KMS-11 (cell line): Measurements from ENCODE around the gene LSR.

ENCODE experiments used
- H2AFZ ChIP-seq: fragments of 200-600 bp; sonication (generic); 2 replicates; pipeline ENCODE4 v1.6.1; 2016; ENCODE audit warnings: antibody characterized with exemption, mixed run types, low read depth
- H3K27ac ChIP-seq: fragments of 200-600 bp; sonication (generic); 2 replicates; pipeline ENCODE4 v1.6.1; 2016; ENCODE audit warnings: mild to moderate bottlenecking, mixed run types
- H3K27me3 ChIP-seq: fragments of 200-600 bp; sonication (generic); 2 replicates; pipeline ENCODE4 v1.6.1; 2017; ENCODE audit warnings: mild to moderate bottlenecking, low read depth, mixed run types, moderate library complexity; ENCODE audit not compliant: insufficient read depth
- H3K36me3 ChIP-seq: fragments of 200-600 bp; sonication (generic); 2 replicates; pipeline ENCODE4 v1.6.1; 2017; ENCODE audit warnings: mild to moderate bottlenecking, mixed run types; ENCODE audit not compliant: insufficient read depth
- H3K4me1 ChIP-seq: fragments of 200-600 bp; sonication (generic); 2 replicates; pipeline ENCODE4 v1.6.1; 2016; ENCODE audit warnings: mild to moderate bottlenecking, low read depth, mixed run types; ENCODE audit not compliant: poor library complexity, severe bottlenecking
- H3K4me2 ChIP-seq: fragments of 200-600 bp; sonication (generic); 2 replicates; pipeline ENCODE4 v1.7.0; 2016; ENCODE audit warnings: mild to moderate bottlenecking, mixed run types
- H3K4me3 ChIP-seq: fragments of 200-600 bp; sonication (generic); IDR thresholded peaks from 2 replicates; pipeline ENCODE4 v1.6.1; 2017; ENCODE audit warnings: low read depth, low read length, mixed read lengths; ENCODE audit not compliant: insufficient read depth
- H3K79me2 ChIP-seq: fragments of 200-600 bp; sonication (generic); 2 replicates; pipeline ENCODE4 v1.6.1; 2016; ENCODE audit warnings: low read depth, mixed run types; ENCODE audit not compliant: insufficient read depth
- H3K9ac ChIP-seq: fragments of 200-600 bp; sonication (generic); 2 replicates; pipeline ENCODE4 v1.6.1; 2016; ENCODE audit warnings: mild to moderate bottlenecking, mixed run types
- H4K20me1 ChIP-seq: fragments of 200-600 bp; sonication (generic); 2 replicates; pipeline ENCODE4 v1.6.1; 2016; ENCODE audit warnings: mild to moderate bottlenecking, mixed run types; ENCODE audit not compliant: insufficient read depth
- CTCF ChIP-seq: fragments of 200-600 bp; sonication (generic); conservative IDR thresholded peaks from 2 replicates; pipeline ENCODE4 v1.6.1; 2017; ENCODE audit warnings: low read depth, mild to moderate bottlenecking, antibody characterized with exemption, low read length, moderate library complexity, mixed read lengths

The LSR gene

GRCh38 chr19:35307931-35308330 lies 59.1 kb downstream of the LSR start:
- H3K27me3 ChIP-seq = peaks cover 39% of the 10 kb centered on the region; the same call in 1 of the 2 replicates
- H3K27ac ChIP-seq = no peak overlapping the region
- no peaks in the 10 kb centered on the region for H3K79me2 ChIP-seq
- no peak overlapping the region for H2AFZ ChIP-seq
- H3K36me3 ChIP-seq = no peaks in the 10 kb centered on the region
- H4K20me1 ChIP-seq = no peaks in the 10 kb centered on the region
- no peak for TF ChIP-seq CTCF
- H3K4me1 ChIP-seq = no peaks in the 10 kb centered on the region
- no peak overlapping the region for H3K9ac ChIP-seq
- H3K4me2 ChIP-seq = no peak overlapping the region
- no peak overlapping the region for H3K4me3 ChIP-seq

- H3K27ac ChIP-seq = no peak overlapping the region
- H3K4me3 ChIP-seq = no peak overlapping the region
Observed at GRCh38 chr19:35308910-35309309, 60.1 kb downstream of the LSR start.

DNA sequence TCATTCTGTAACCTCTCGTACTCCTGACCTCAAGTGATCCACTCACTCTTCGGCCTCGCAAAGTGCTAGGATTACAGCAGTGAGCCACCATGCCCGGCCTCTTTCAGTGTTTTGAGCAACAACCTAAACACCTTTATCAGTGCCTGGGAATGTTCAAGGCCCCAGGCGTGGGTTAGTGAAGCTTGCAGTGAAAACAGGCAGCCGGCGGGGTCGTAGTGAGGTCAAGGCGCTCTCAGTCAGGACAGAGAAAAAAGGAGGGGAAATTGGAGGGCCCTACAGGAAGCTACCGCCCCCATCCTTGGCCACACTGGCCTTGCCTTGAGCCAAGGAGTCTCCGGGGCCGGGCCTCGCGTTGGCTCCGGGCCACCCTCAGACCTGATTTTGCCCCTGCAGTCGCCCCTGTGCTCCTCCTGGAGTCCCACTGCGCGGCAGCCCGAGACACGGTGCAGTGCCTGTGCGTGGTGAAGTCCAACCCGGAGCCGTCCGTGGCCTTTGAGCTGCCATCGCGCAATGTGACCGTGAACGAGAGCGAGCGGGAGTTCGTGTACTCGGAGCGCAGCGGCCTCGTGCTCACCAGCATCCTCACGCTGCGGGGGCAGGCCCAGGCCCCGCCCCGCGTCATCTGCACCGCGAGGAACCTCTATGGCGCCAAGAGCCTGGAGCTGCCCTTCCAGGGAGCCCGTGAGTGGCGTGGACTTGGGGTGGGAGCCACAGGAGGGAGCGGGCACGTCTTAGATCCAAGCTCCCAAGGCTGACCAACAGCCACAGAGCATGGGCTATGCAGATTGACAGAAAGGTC lies 60.9 kb downstream of the LSR start:
- no peak overlapping the region for H2AFZ ChIP-seq
- no peak overlapping the region for H3K4me2 ChIP-seq
- H3K27me3 ChIP-seq = peaks cover 23% of the 10 kb centered on the region; the same call in 1 of the 2 replicates
- no peak overlapping the region for H3K4me3 ChIP-seq
- H3K79me2 ChIP-seq = no peaks in the 10 kb centered on the region
- no peaks in the 10 kb centered on the region for H4K20me1 ChIP-seq
- no peak overlapping the region for H3K9ac ChIP-seq
- no peak overlapping the region for H3K27ac ChIP-seq
- H3K4me1 ChIP-seq = no peaks in the 10 kb centered on the region
- no peaks in the 10 kb centered on the region for H3K36me3 ChIP-seq
- no peak for TF ChIP-seq CTCF

More at GRCh38 chr19:35308910-35309309, 60.1 kb downstream of the LSR start:
- Histone ChIP-seq H2AFZ (no peak overlapping the region), H3K27me3 (peaks cover 29% of the 10 kb centered on the region; the same call in 1 of the 2 replicates), H3K4me1 (no peaks in the 10 kb centered on the region), H3K4me2 (no peak overlapping the region), H3K9ac (no peak overlapping the region), H3K36me3 (no peaks in the 10 kb centered on the region), H4K20me1 (no peaks in the 10 kb centered on the region), H3K79me2 (no peaks in the 10 kb centered on the region)
- TF ChIP-seq CTCF = no peak

GRCh38 chr19:35310331-35310730 lies 61.5 kb downstream of the LSR start:
- no peaks in the 10 kb centered on the region for H4K20me1 ChIP-seq
- no peak overlapping the region for H3K4me2 ChIP-seq
- no peaks in the 10 kb centered on the region for H3K36me3 ChIP-seq
- no peaks in the 10 kb centered on the region for H3K79me2 ChIP-seq
- H3K27me3 ChIP-seq = peaks cover 27% of the 10 kb centered on the region; the same call in 1 of the 2 replicates
- H2AFZ ChIP-seq = no peak overlapping the region
- no peak overlapping the region for H3K4me3 ChIP-seq
- no peak for TF ChIP-seq CTCF
- no peaks in the 10 kb centered on the region for H3K4me1 ChIP-seq
- no peak overlapping the region for H3K9ac ChIP-seq
- H3K27ac ChIP-seq = no peak overlapping the region
